22Rv1 (cell line): Measurements from ENCODE around the gene CFAP43.

ENCODE experiments used
- H3K27ac ChIP-seq: fragments of 450-650 bp; 2 replicates; pipeline ENCODE4 v1.5.1; 2017
- CTCF ChIP-seq: fragments of 450-650 bp; IDR thresholded peaks from 2 replicates; pipeline ENCODE4 v1.5.1; 2017; ENCODE audit warnings: mild to moderate bottlenecking
- ZFX ChIP-seq: fragments of 450-650 bp; IDR thresholded peaks from 2 replicates; pipeline ENCODE4 v1.6.1; 2017; ENCODE audit warnings: antibody characterized with exemption, borderline replicate concordance

The CFAP43 gene

GRCh38 chr10:104260775-104261115, 28.6 kb upstream of the CFAP43 start:
- TF ChIP-seq ZFX, result no peak
- TF ChIP-seq CTCF, result no peak
- H3K27ac ChIP-seq, result no peak overlapping the region

GRCh38 chr10:104259999-104260774, 28.0 kb upstream of the CFAP43 start:
- H3K27ac ChIP-seq, result no peak overlapping the region
- TF ChIP-seq ZFX (no peak), CTCF (no peak)

- TF ChIP-seq CTCF, result no peak
- no peak for TF ChIP-seq ZFX
- no peak overlapping the region for H3K27ac ChIP-seq
Observed at GRCh38 chr10:104259456-104259855, 27.3 kb upstream of the CFAP43 start.

GRCh38 chr10:104258209-104258608, 26.0 kb upstream of the CFAP43 start:
- TF ChIP-seq CTCF (no peak), ZFX (no peak)
- H3K27ac ChIP-seq, result no peak overlapping the region

GRCh38 chr10:104257235-104257634, 25.1 kb upstream of the CFAP43 start:
- no peak for TF ChIP-seq ZFX
- TF ChIP-seq CTCF, result no peak
- H3K27ac ChIP-seq, result no peak overlapping the region

- TF ChIP-seq ZFX (no peak), CTCF (no peak)
- H3K27ac ChIP-seq, result 0 out of 2 replicates have a peak overlapping the region, but pooled peaks have one; percentile 56
Observed at GRCh38 chr10:104256335-104256961, 24.3 kb upstream of the CFAP43 start.

- H3K27ac ChIP-seq, result peak overlapping the region; percentile 56
- no peak for TF ChIP-seq ZFX
- TF ChIP-seq CTCF, result no peak
Observed at GRCh38 chr10:104255311-104255981, 23.3 kb upstream of the CFAP43 start.
